NCI-H128 (cell line): ENCODE measurements around the gene TSPAN17.
"Not testable (repeated sequence)": the region's sequence is repeated elsewhere in the genome, so short reads cannot be mapped to it uniquely, and the experiment has no call there.

Experiments
- DNase-seq: peaks from one replicate; lab custom pipeline; 2025; ENCODE audit not compliant: unreplicated experiment; lab: John Stamatoyannopoulos, UW

Gene TSPAN17, protein sequence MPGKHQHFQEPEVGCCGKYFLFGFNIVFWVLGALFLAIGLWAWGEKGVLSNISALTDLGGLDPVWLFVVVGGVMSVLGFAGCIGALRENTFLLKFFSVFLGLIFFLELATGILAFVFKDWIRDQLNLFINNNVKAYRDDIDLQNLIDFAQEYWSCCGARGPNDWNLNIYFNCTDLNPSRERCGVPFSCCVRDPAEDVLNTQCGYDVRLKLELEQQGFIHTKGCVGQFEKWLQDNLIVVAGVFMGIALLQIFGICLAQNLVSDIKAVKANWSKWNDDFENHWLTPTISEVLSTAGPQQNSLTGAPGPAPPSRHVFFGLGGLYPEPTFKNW

DNA sequence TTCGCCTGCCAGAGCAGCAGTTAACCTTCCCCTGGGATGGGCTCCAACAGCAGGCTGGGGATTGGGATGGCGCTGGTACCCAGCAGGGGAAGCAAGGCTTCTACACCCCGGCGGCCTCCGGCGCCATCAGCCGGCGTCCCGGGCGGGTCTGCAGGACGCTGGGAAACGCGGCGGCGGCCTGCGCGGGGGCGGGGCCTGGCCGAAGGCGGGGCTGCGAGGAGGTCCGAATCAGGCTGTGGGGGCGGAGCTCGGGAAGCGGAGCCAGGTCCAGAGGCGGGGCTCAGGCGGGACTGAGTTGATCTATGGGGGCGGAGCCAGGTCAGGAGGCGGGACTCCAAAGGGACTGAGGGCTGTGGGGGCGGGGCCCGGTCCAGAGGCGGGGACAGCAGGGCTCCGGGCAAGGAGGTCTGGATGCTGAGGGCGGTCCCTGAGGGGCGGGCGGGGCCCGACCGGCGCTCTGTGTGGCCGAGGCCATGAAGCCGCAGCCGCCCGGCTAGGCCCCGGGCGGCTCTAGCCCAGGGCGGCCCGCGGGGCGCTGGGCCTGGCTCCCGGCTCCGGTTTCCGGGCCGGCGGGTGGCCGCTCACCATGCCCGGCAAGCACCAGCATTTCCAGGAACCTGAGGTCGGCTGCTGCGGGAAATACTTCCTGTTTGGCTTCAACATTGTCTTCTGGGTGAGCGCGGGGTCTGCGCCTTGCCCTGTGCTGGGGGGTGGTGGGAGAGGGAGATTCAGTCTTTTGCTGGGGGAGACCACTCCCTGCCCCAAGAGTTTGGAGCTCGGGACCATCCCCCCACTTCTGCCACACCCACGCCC is at the start of gene TSPAN17:
TSS of gene TSPAN17 (plus strand) at position 455 of the 813 bp plus-strand sequence. CDS start at position 587, 132 bp downstream.
- peak; percentile 94 for DNase-seq

GRCh38 chr5:176599749-176600430 is 47.4 kb upstream of the TSPAN17 start:
- DNase-seq = not testable (repeated sequence)

DNA sequence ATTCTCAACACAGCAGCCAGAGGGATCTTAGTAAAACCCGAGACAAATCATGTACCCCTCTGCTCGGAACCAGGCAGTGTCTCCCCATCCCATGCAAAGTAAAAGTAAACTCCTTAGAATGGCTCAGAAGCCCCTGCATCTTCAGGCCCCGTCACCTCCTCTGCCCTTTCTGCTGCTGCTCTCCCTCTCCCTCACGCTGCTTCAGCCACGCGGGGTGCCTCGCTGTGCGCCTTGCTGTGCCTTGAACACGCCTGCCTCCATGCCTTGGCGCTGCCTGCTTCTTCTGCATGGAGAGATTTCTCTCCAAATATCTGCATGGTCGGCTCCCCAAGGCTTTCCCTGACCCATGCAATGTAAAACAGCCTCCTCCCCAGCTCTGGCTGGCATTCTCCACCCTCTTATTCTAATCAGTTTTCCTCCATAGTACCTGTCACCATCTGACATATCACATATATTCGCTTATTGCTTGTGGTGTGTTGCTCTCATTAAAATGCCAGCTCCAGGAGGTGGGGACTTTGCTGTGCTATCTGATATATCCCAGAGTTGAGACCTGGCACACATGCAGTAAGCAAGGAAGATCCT is 45.3 kb upstream of the TSPAN17 start:
- no peak for DNase-seq

DNA sequence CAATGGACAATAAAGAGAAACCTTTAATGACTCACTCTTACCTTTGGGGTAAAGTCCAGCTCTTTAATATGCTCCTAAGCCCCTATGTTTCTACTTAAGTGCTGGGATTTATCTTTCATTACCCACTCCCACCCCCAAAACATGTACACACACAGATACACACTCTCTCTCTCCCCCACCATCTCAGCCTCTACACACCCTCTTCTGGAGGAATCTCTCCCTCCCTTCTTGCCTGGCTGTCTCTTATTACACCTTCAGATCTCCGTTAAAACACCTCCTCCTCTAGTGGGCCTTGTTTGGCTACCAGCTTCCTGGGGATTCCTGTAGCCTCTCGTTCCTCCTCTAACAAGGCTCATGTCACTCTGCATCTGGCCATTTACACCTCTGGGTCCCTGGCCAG is 44.2 kb upstream of the TSPAN17 start:
- no peak for DNase-seq

- DNase-seq = no peak
These were observed 41.3 kb upstream of the TSPAN17 start for GRCh38 chr5:176606032-176606431.

- no peak for DNase-seq
These were observed 40.4 kb upstream of the TSPAN17 start for GRCh38 chr5:176606875-176607274.

- DNase-seq = no peak
These were observed 39.1 kb upstream of the TSPAN17 start for GRCh38 chr5:176608142-176608705.

- DNase-seq = no peak
These were observed 38.2 kb upstream of the TSPAN17 start for GRCh38 chr5:176608937-176609723.

GRCh38 chr5:176609724-176610434 is 37.4 kb upstream of the TSPAN17 start, which contains the start of gene GPRIN1:
Gene GPRIN1 (minus strand): TSS chr5:176610156. CDS start chr5:176599834, 10,322 bp downstream.
- DNase-seq = peak; percentile 12

DNA sequence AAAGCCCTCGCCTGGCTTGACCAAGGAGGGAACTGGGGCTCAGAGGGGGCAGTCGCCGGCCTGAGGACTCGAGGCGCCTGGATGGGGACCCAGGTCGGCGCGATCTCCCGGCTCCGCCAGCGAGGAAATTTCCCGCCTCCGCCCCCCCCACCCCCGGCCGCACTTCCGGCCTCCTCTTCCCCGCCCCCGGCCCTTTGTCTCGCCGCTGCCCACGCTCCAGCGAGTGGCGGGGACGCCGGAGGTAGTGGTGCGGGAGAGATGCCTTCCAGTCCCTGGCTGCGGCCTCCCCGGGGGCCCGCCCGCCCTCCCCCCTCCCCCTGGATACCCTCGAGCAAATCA is 36.9 kb upstream of the TSPAN17 start:
- DNase-seq = no peak

- no peak for DNase-seq
These were observed 35.8 kb upstream of the TSPAN17 start for GRCh38 chr5:176611435-176611834.

GRCh38 chr5:176612008-176612407 is 35.3 kb upstream of the TSPAN17 start:
- no peak for DNase-seq

GRCh38 chr5:176612855-176613254 is 34.4 kb upstream of the TSPAN17 start:
- DNase-seq = no peak

- no peak for DNase-seq
These were observed 32.3 kb upstream of the TSPAN17 start for GRCh38 chr5:176614805-176615478.

- DNase-seq = no peak
These were observed 30.8 kb upstream of the TSPAN17 start for GRCh38 chr5:176616511-176616910.

GRCh38 chr5:176618783-176619182 is 28.5 kb upstream of the TSPAN17 start:
- no peak for DNase-seq

GRCh38 chr5:176619203-176619568 is 28.1 kb upstream of the TSPAN17 start:
- DNase-seq = no peak

GRCh38 chr5:176619569-176620332 is 27.5 kb upstream of the TSPAN17 start:
- no peak for DNase-seq
